Activated gamma-delta T cell treated with Interleukin-2 at 50 U/mL for 16 hours (primary cell): Measurements from ENCODE around the gene NLGN1.

Experiments used
- DNase-seq: peaks from one replicate; pipeline ENCODE4 v3.0.0-alpha.2; 2020

Gene NLGN1

GRCh38 chr3:174242311-174243041 is 844.9 kb downstream of the NLGN1 start:
- no peak for DNase-seq

- no peak for DNase-seq
Observed at GRCh38 chr3:174243171-174243570, 845.6 kb downstream of the NLGN1 start.

- DNase-seq = no peak
Observed at GRCh38 chr3:174247687-174248152, 850.2 kb downstream of the NLGN1 start.

DNA sequence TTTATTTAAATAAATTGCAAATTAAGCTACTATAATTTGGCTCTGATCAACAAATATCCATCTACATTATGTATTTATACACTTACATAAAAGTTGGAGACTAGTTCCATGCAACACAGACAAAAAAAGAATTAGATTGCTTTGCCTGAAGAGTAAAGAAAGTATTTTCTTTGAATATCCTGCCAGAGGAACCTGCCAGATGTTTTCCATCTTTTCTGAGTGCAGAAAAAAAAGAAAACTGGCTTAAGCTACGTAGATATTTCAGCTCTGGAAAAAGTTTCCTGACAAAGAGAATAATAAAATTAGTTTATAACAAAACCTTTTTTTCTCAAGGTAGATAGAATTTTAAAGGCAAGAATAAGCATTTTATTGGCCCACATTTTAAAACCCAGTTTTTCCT is 854.1 kb downstream of the NLGN1 start:
- no peak for DNase-seq

GRCh38 chr3:174253196-174253823 is 855.8 kb downstream of the NLGN1 start:
- DNase-seq = no peak

GRCh38 chr3:174253940-174254339 is 856.4 kb downstream of the NLGN1 start:
- DNase-seq = no peak

GRCh38 chr3:174255454-174255853 is 857.9 kb downstream of the NLGN1 start:
- no peak for DNase-seq

GRCh38 chr3:174266476-174266875 is 868.9 kb downstream of the NLGN1 start:
- DNase-seq = no peak

DNA sequence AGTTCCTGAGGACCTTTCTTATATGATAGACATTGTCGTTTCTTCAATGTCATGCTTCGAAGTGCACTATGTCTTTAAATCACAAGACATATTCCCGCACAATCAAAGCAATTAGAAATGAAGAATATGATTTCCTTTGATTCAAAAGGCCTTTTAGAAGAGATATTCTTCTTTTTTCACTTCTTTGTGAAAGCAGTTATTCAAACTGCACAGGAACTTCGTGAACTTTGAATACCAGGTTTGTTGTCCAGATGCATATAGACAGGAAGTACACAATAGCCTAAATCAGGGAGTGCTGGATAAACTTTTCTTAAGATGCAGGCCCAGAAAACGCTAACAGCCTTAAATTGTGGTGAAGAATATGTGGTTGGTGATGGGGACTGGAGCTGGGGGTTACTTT is 870.5 kb downstream of the NLGN1 start:
- DNase-seq = no peak

DNA sequence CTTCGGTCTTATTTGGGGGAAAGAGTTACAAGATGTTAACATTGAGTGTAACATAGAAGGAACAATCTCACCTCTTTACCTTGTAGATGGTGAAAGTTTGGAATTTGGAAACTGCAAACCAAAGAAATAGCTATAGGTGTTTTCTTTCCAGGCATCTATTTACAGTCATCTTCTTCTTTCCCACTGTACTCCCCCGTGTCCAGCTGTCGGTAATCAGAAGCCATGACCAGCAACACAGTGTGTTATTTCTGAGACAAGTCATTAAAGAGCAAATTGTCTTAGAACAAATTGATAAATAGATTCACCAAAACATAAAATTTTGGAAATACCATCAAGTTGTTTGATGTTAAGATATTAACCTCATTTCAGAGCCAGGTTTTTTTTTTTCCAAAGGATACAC is 871.0 kb downstream of the NLGN1 start:
- DNase-seq = no peak

DNA sequence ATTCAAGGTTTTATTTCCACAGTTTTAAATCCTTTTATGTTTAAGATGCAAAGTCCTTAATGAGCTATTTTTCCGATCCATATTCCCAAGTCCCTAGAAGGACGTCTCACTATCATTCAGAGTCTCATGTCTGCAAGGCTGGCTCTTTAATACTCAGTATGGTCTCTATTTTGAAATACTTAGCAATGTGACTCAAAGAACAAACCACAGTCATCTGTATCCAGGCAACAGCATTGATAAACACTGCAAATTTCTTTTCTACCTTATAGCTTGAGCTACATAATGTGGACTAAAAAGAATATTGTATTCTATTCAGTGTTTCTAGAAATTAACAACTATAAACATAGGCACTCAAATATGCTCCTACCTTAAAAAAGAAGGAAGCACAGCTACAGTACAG is 873.3 kb downstream of the NLGN1 start:
- DNase-seq = no peak

GRCh38 chr3:174275336-174275735 is 877.8 kb downstream of the NLGN1 start:
- no peak for DNase-seq

- no peak for DNase-seq
Observed at GRCh38 chr3:174276826-174277225, 879.3 kb downstream of the NLGN1 start.

DNA sequence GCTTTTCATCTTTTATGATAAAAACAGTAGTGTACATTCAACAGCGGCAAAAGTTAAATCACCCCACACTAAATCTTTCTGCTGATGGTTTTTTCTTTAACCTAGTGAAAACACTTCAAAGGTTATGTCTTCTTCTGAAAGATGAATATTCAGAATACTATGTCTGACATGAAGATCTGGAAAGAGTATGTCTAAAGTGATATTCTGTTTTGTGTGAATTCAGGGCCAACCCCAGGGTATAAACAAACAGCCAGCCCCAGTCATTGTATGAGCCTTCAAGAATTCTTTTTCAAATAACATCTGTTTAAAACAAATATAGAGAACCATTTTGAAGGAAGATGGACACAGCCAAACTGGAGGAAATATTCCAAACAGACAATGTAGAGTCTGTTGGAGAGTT is 880.5 kb downstream of the NLGN1 start:
- DNase-seq = no peak

- DNase-seq = no peak
Observed at GRCh38 chr3:174280186-174280585, 882.6 kb downstream of the NLGN1 start.

DNA sequence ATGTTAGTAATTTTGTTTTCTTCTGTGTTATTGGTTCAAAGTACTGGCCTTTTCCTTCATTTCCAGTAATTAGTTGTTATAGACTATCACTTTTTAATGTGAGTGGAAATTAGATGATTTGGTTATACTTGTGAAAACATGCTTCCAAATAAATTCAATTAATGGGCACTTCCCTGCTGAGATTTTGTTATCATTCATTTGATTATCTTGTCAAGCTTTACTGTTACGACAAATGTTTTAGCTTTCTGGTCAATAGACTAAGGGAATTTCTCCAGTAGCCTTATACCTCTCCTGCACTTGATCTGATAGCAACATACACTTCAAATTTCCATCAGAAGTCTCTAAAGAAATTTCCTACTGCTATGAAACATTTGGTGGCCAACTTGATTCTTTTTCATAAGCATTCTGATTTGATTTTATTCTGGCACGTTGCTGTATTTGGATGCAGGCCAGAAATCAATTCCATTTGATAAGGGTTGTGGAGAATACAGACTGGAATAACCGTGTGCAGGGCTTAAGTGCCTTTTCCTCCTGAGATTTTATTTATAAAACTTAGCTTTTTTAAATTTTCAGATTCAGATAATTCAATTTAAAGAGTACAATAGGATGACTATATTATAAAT is 887.8 kb downstream of the NLGN1 start:
- DNase-seq = no peak

DNA sequence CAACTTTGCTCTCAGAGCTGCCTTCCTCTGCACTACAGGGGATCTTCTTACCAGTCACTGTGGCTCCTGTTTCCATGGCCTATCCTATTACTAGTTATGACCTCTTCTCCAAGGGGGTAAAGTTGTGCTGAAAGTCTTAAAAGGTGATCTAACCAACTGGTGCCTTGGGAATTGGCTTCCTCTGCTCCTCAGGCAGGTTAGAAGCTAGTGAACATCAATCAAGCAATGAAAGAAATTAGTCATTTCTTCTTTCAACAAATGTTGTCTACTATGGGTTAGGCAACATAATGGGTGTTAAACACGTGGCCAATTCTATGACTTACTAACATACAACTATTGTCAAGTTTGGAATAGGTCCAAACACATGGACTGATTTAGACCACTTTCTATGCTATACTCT is 890.2 kb downstream of the NLGN1 start:
- no peak for DNase-seq

- DNase-seq = no peak
Observed at GRCh38 chr3:174294616-174295015, 897.1 kb downstream of the NLGN1 start.

DNA sequence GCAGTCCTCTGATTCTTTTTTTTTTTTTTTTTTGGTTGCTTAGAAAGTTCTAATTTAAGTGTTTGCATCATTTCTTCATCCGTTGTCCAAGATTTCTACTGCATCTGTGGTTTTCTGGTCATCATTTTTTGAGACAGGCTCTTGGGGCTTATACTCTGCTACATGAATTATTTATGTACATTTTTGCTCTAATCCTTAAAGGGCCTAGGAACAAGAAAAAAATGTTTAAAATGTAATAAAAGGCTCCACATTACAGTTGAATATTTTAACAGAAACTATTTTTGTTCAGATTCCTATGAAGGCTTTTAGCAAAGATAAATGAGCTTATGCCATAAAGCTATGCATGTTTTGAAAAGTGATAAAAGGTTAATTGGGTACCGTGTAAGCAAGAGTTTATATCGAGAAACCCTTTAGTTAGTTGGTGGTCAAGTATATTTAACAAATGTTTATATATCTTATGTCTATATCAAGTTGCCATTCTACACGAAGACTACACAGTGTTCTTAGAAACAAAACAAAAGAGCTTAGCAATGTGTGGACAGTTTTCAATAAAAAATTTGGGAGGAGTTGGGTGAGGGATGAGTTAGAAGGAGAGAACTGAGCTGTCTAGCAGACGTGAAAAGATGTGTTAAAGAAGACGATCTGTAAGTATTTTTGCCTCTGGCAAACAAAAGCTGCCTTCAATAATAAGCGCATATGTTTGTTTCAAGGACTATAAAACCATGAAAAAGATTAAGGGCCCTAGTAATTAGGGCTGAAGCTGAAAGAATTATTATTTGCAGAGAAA is 898.0 kb downstream of the NLGN1 start:
- DNase-seq = no peak

GRCh38 chr3:174302746-174303315 is 905.3 kb downstream of the NLGN1 start:
- DNase-seq = no peak

- no peak for DNase-seq
Observed at GRCh38 chr3:174303907-174304560, 906.5 kb downstream of the NLGN1 start.

DNA sequence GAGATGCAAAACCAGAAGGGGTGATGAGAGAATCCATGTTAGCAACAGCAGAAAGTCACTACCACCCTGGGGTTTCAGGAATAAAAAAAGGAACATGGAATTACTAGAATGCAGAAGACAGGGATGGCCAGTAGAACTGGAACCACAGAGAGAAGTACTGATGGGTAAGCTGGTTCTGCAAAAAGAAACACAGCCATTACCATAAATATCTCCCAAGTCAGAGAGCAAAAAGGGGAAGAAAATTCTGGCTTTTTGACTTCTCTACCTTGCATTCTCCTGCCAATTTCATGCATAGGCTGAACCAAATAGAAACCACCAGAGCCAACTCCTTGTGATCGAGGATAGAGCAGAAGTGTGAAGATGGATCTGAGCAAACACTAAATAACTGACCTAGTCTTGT is 911.2 kb downstream of the NLGN1 start:
- DNase-seq = no peak
